Measurements from ENCODE around the gene THBS2. TPM values are rescaled to one million over a fixed set of nuclear protein-coding genes. Genes with fewer than 3 reads are reported as not detected.
"Not testable (repeated sequence)": the region's sequence is repeated elsewhere in the genome, so short reads cannot be mapped to it uniquely, and the experiment has no call there.

The THBS2 gene
- total and polyA plus RNA-seq, 12 donors = 5.2 to 45.9 (median 10.7) TPM

DNA sequence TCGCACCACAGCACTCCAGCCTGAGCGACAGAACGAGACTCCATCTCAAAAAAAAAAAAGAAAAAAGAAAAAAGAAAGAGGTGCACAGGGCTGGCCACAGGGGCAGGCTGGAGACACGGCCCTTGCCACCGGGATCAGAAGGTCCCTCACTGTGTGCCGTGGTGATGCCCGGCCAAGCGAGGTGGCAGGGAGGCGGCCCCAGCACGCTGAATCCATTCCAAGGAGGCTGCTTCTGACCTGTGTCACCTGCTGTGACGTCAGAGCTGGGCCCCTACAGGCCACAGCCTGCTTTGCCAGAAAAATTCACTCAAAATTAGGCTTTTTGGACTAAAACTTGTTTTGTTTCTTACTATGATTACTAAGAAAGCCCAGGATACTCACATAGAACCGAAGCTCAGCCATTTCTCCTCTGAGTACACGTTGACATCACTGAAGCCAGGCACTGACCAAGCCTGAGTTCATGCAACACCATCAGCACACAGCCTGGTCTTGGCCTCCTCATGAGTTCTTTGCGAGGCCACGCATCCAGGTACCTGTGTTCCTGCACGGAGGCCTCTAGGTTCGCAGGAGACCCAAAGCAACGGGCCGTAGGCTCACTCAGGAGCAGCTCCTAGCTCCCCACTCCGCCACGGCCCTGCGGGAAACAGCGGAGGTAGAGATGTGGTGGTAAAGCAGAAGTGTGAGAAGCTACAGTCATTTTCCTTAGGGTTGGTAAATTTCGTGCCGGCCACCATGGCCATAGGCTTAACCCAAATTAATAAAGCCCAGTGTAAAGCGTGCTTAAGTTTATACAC lies 67.8 kb downstream of the THBS2 start:
- DNase-seq = no peak
- no peak for ATAC-seq
- no peaks in the 10 kb centered on the region for H3K9me3 ChIP-seq
- H3K27me3 ChIP-seq = peaks cover 0 to 5% (median 0%) of the 10 kb centered on the region in 7 donors
- no peaks in the 10 kb centered on the region for H3K36me3 ChIP-seq
- H3K4me3 ChIP-seq = no peak overlapping the region
- no peak overlapping the region for H3K27ac ChIP-seq
- 90 to 93% methylated on average over 23 to 26 of the region's 26 CpGs for WGBS, 2 donors
- H3K4me1 ChIP-seq = peaks cover 0 to 13% (median 7%) of the 10 kb centered on the region in 9 donors
- TF ChIP-seq CTCF (IDR thresholded peaks at IDR 0.05) = no peak
- intact Hi-C loops (cut with DNase I) = no loop called here

GRCh38 chr6:169185011-169185521 lies 68.6 kb downstream of the THBS2 start:
- TF ChIP-seq CTCF (IDR thresholded peaks at IDR 0.05) = no peak
- intact Hi-C loops (cut with DNase I) = no loop called here
- no peak for ATAC-seq
- H3K36me3 ChIP-seq = no peaks in the 10 kb centered on the region
- no peak overlapping the region for H3K4me3 ChIP-seq
- peaks cover 0 to 5% (median 0%) of the 10 kb centered on the region in 7 donors for H3K27me3 ChIP-seq
- H3K4me1 ChIP-seq = peaks cover 0 to 10% (median 4%) of the 10 kb centered on the region in 9 donors
- 89 to 90% methylated on average over 20 of the region's 20 CpGs for WGBS, 2 donors
- DNase-seq = no peak
- H3K27ac ChIP-seq = no peak overlapping the region
- H3K9me3 ChIP-seq = no peaks in the 10 kb centered on the region

DNA sequence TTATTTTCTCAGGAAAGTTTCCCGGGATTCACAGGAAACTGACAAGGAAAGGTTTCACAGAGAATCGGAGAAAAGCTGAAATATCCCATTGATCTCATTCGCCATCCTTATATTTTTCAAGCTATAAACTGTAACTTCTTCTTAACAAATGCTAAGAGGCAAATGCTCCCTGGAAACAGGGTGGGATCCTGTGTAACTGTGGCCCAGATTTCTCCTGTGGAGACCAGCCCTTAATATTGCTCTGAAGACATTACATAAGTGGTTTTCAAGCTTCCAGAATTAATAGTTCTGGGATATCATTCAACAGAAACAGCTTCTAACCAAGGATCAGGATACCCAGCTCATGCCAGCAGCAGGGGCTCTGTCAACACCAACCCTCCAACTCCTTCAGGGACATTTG lies 69.2 kb downstream of the THBS2 start:
- intact Hi-C loops (cut with DNase I) = no loop called here
- ATAC-seq = no peak
- no peak for TF ChIP-seq CTCF (IDR thresholded peaks at IDR 0.05)

GRCh38 chr6:169183233-169183632 lies 70.4 kb downstream of the THBS2 start:
- 78 to 79% methylated on average over 8 of the region's 8 CpGs for WGBS, 2 donors
- no peak overlapping the region for H3K27ac ChIP-seq
- TF ChIP-seq CTCF (IDR thresholded peaks at IDR 0.05) = no peak

More for the DNA sequence above, 69.2 kb downstream of the THBS2 start:
- Histone ChIP-seq H3K9me3 (no peaks in the 10 kb centered on the region), H3K36me3 (no peaks in the 10 kb centered on the region), H3K4me3 (no peak overlapping the region), H3K27me3 (peaks cover 0 to 5% (median 0%) of the 10 kb centered on the region in 7 donors), H3K4me1 (peaks cover 0 to 3% (median 0%) of the 10 kb centered on the region in 9 donors), H3K27ac (no peak overlapping the region)
- no peak for DNase-seq
- WGBS, 2 donors = 92 to 93% methylated on average over 3 of the region's 3 CpGs

GRCh38 chr6:169179831-169180230 lies 73.8 kb downstream of the THBS2 start:
- H3K4me1 ChIP-seq; H3K36me3 ChIP-seq; intact Hi-C loops (cut with DNase I); ATAC-seq; DNase-seq; H3K27me3 ChIP-seq; H3K27ac ChIP-seq; H3K9me3 ChIP-seq; H3K4me3 ChIP-seq: not testable (repeated sequence)
- 98 to 100% methylated on average over 1 of the region's 1 CpG for WGBS, 2 donors

More at GRCh38 chr6:169183233-169183632, 70.4 kb downstream of the THBS2 start:
- Histone ChIP-seq H3K27me3 (peaks cover 0 to 6% (median 0%) of the 10 kb centered on the region in 7 donors), H3K4me3 (no peak overlapping the region), H3K9me3 (no peaks in the 10 kb centered on the region), H3K36me3 (no peaks in the 10 kb centered on the region), H3K4me1 (no peaks in the 10 kb centered on the region)
- no peak for DNase-seq
- no peak for ATAC-seq
- intact Hi-C loops (cut with DNase I) = no loop called here

All from heart right ventricle (tissue), 16 donors.